SKM-1 treated with dmso at 0.1 percent for 144 hours (cell line): Measurements from ENCODE around the gene MALRD1.
"Not testable (repeated sequence)": the region's sequence is repeated elsewhere in the genome, so short reads cannot be mapped to it uniquely, and the experiment has no call there.

Experiments
- DNase-seq: peaks from one replicate; lab custom pipeline; 2025; ENCODE audit not compliant: unreplicated experiment; lab: John Stamatoyannopoulos, UW

The MALRD1 gene

DNA sequence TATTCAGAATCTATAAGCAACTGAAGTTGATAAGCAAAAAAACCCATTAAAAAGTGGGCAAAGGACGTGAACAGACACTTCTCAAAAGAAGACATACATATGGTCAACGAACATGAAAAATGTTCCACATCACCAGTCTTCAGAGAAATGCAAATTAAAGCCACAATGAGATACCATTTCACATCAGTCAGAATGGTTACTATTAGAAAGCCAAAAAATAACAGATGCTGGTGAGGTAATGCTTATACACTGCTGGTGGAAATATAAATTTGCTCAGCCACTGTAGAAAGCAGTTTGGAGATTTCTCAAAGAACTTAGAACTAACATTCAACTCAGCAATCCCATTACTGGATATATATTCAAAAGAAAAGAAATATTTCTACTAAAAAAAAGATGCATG lies 434.8 kb downstream of the MALRD1 start:
- no peak for DNase-seq

DNA sequence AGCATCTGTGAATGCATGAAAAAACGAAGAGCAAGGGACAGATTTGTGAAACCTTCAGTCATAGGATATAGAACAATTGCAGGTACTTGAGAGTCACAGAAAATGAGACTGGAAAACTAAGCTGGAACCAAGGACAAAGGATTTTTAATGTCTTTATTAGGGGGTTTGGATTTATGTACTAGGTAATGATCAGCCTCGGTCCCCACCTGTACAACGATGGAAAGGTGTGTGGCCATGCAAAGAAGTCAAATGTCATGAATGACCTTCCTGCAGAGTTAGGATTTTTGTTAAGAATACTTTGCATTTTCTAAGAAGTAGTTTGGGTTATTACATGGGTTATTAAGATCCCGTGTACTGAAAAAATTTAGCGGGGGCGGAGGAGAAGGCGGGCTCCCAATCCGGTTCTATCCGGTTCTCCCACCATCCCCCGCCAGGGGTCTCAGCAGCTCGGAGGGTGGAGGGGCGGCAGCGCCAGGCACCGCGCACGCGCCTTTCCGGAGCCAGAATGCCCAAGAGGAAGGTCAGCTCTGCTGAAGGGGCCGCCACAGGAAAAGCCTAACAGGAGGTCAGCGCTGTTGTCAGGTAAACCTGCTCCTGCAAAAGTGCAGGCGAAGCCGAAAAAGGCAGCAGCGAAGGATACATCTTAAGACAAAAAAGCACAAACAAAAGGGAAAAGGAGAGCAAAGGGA lies 440.1 kb downstream of the MALRD1 start:
- no peak for DNase-seq

DNA sequence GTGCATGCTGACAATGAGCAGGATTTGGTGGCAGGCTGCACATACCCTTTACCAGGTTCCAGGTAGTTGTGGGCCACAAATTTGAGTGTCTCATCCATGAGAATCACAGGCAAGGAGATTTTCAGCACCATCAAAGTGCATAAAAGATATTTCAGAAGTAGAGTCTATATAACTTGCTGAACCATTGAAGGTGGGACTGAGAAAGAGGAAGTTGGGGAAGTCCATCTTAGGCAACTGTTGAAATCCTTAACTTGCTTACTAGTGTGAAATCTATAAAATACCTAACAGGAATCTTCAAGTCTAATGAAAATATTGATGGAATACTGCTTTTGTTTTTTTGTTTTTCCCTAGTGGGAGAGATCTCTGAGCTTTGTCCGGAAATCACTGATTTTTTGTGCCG lies 442.6 kb downstream of the MALRD1 start:
- no peak for DNase-seq

DNA sequence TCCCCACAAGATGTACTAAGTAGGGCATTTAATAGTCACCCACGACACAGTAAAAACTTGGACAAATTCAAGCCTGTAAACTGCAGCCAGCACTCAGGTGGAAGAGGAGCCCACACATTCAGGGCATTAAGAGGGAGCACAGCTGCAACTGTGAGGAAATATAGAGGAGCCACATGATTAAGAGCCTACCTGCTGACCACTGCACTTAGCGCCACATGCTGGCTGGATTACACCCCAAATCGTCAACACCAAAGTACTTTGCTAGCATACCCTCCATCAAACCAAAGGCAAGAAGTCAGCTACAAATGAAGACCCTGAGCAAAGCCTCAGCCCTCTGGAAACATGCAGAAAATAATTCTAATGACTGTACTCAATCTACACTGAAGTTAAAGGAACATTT lies 445.3 kb downstream of the MALRD1 start:
- DNase-seq = no peak

DNA sequence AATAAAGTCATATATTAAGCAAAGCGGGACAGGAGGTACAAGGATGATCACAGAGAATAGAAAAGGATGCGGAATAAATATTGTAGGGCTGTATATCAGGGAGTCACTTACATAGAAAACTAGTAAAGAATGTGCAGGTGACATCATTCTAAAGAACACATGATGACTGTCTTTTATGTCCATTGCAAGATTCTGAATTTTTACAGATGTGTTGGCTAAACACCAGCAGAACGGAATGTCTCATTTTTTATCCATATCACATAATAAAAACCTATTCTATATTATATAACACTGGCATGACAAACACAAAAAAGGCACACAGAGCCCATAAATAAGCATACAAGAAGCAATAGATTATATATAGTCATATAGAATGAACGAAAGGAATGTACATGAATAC lies 448.4 kb downstream of the MALRD1 start:
- no peak for DNase-seq

DNA sequence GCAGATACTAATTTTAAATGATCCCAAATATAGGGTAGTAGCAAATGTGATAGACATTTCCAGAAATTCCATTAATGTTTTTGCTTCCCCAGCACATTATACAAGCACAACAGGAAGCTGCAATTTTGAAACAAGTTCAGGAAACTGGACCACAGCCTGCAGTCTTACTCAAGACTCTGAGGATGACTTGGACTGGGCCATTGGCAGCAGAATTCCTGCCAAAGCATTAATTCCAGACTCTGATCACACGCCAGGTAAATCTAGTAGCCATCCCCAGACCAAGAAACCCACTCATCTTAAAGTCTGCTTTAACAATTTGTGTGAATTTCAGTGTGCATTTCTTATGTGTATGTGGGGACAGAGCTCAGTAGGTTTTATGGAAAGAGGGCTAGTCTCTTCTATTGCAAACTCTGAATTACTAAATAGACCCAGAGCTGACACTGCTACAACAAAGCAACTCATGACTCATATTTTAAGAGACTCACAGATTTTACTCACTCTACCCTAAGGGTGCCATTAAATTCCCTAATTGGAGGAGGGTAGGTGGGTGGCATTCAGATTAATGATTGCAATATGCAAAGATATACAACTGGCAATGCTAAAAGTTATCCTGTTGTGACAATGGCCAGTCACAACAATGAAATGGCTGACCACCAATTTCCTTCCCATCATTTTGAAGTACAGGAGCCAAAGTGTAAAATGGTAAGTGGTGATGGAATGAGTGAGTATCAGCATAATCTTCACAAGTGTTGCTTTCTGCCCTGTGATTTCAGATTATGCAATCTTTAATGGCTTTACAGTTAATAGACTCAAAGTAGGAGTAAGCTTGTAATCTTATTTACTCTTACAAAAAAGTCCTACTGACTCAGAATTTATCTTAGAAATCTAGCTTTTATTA lies 450.0 kb downstream of the MALRD1 start:
- DNase-seq = no peak

DNA sequence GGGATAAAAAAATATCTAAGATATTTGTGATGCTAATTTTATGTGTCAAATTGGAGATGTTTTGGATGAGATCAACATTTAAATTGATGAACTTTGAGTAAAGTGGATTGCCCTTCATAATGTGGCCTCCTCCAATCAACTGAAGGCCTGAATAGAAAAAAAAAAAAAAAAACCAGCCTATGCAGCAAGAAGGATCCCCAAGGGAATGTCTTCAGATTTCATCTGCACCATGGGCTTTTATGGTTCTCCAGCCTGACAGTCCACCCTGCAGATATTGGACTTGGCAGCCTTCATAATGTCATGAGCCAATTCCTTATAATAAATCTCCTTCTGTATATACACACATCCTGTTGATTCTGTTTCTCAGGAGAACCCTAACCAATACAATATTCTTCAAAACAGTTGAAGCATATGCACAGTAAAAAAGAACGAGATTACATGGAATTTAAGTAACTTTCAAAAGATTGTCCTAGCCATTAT lies 450.7 kb downstream of the MALRD1 start:
- no peak for DNase-seq

DNA sequence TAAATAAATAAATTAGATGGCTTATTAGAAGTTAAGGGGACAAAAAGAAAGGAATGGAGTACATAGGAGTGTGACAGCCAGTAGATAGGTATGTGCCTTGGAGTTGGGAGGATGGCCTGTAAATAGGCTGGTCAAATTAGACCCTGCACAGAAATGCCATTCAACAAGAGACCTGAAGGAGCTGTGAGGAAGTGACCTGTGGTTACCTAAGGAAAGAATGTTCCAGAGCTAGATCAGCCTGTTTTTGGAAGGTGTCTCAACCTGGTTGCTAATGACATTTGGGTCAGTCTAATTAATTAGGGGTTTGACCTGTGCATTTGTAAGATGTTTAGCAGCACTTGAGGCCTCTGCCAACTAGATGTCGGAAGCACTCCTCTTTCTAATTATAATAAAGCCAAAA lies 452.4 kb downstream of the MALRD1 start:
- DNase-seq = no peak

DNA sequence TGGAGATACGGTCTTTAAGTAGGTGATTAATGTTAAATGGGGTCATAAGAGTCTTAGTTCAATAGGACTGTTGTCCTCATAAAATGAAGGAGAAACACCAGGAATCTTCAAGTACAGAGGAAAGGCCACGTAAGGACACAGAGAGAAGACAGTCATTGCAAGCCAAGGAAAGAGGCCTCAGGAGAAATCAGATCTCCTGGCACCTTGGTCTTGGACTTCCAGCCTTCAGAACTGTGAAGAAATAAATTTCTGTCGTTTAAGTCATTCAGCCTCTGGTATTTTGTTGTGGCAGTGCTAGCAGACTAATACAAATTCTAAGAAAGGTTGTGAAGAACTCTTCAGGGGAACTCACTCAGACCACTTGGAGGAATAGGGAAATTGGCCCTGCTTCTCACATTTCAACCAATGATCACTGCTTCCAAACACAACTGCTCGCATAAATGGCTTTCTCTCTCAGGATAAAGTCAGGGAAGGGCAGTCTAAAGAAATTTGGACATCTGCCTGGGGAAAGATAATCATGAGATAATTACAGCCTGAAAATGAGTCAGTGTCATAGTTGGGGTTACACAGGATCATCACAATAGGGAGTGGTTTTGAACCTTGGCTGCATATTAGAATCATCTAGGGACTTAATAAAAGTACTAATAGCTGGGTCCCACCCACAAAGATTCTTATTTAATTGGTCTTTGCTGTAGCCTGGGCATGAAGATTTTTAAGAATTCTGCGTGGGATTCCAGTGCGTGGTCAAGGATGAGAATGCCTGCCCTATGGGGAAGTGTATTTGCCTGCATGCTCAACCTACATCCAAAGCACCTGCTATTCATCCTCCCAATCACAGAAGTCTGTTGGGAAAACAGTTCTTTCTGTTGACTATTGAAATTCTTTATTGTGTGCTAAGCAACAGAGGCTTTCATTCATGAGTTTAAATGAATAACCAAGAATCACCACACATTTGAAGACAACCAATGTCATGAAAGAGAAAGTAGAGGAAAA lies 457.0 kb downstream of the MALRD1 start:
- no peak for DNase-seq

DNA sequence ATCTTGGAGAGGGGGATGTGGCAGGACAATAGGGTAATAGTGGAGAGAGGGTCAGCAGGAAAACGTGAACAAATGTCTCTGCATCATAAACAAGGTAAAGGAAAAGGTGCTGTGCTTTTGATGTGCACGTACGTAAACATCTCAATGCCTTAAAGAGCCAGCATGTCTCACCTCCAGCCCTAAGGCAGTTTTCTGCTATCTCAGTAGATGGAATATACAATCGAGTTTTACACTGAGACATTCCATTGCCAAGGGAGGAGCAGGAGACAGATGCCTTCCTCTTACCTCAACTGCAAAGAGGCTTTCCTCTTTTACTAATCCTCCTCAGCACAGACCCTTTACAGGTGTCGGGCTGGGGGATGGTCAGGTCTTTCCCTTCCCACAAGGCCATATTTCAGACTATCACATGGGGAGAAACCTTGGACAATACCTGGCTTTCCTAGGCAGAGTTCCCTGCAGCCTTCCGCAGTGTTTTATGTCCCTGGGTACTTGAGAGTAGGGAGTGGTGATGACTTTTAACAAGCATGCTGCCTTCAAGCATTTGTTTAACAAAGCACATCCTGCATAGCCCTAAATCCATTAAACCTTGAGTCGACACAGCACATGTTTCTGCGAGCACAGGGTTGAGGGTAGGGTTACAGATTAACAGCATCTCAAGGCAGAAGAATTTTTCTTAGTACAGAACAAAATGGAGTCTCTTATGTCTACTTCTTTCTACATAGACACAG lies 461.6 kb downstream of the MALRD1 start:
- not testable (repeated sequence) for DNase-seq

DNA sequence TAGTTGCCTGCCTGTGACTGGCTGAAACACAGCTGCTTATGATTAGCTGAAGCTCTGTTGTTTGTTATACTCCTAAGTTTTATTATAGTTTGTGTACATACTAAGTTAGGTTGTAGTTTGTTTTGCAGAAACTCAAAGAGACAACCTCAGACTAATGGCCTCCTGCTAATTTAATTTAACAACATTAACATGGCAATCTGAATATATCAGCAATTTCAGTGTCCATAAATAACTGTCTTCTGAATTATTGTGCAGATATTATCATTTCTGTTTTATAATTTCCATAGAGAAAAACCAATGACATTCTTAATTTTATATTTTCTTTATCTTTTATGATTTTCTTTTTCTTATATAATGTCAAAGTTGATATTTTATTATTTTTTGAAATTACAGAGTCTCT lies 469.5 kb downstream of the MALRD1 start:
- DNase-seq = no peak

DNA sequence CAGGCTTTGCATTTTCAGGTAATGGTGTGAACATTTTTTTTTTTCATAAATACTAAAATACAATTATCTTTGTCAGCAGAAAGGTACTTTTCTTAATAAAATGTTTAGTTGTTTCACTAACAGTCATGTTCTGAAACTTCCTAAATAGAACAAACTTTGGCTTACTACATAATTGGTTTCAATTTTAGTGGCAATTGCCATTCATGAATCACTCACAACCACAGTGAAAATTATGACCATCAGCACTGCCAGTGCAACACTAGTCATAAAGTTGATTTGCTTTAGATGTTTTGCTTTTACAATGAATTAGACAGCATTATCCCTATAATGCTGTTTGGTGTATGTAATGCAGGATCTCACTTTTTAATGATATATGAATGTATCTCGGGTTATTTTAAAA lies 470.0 kb downstream of the MALRD1 start:
- no peak for DNase-seq

DNA sequence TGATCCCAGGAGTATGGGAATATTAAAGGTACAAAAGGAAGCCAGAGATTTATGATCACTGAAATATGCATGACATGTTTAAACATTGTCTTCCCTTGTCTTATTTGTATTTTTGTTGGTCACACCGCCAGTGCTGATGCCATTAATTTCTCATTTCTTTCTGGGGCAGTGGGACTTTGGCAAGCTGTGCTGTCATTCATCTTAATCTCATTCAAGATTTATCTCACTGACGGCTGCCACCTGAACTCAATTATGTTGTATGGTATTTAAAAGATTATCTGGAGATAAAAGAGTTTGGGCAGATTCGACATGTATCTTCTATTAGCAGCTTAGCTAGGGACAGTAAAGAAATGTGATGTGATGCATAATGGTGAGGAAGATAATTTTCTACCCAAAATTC lies 482.7 kb downstream of the MALRD1 start:
- no peak for DNase-seq

DNA sequence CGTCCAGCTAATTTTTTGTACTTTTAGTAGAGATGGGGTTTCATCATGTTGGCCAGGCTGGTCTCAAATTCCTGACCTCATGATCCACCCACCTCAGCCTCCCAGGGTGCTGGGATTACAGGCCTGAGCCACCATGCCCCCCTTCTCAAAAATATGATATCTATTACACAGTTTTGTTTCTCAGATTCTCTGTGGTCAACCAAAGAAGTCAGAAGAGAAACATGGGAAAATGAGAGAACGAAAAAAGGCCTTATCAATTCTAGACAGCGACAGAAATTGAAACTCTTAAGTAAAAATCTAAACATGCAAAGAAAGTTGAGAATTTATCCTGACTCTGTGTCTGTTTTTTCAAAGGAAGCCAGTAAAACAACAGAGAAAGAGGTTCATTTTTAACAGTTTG lies 483.8 kb downstream of the MALRD1 start:
- DNase-seq = no peak

DNA sequence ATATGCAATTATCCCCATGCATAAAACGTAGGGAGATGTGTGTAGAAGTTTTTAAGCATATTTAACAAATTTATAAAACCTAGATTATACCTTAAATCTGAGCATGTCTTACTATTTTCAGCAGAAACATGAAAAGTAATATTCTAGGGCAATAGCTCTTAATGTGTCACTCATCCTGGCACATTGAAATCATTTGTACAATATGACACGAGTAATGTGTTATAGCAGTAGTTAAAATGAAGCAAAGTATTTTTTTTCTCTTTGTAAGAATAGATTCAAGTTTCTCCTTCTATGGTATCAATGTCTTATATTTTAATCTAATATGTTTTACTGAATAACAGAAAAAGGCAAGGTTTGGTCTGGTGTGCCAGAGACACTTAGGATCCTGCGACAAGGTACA lies 492.7 kb downstream of the MALRD1 start:
- DNase-seq = no peak

DNA sequence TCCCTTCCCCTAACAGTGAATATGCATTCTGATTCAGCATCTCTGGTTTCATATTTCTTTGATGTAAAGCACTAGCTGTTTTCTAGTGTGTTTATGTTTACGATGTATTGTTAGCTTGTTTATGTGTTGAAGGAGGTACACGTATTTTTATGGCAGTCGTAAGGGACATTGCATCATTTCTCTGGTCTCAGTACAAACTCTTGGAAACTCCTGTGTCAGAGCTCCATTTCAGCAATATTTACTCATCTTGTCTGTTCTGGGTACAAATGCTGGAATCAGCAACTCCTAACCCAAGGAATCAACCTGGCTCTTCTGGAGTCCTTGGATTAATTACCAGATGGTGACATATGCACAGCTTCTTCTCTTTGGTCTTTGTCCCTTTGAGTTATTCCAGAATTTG lies 497.6 kb downstream of the MALRD1 start:
- DNase-seq = no peak

DNA sequence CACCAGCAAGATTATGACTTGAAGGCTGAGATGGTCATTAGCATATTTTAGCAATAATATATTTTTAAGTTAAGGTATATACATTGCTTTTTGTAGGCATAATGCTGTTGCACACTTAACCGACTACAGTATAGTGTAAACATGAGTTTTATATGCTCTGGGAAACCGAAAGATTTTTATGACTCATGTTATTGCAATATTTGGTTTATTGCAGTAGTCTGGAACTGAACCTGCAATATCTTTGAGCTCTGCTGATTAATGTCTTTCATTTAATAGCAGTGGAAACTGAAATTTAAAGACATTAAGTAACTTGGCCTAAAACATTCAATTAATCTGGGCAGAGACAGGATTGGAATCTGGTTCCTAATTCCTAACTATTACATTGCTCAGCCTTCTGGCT lies 500.9 kb downstream of the MALRD1 start:
- no peak for DNase-seq

DNA sequence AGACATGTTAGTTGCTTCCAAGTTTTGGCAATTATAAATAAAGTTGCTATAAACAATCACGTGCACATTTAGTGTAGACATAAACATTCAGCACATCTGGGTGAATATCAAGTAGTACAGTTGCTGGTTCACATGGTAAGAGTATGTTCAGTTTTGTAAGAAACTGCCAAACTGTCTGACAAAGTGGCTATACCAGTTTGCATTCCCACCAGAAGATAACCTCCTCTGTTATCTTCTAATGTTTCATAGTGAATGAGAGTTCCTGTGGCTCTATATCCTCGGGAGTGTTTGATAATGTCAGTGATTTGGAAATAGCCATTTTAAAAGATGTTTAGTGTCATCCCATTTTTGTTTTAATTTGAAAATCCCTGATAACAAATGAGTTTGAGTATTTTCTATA lies 508.1 kb downstream of the MALRD1 start:
- DNase-seq = no peak

DNA sequence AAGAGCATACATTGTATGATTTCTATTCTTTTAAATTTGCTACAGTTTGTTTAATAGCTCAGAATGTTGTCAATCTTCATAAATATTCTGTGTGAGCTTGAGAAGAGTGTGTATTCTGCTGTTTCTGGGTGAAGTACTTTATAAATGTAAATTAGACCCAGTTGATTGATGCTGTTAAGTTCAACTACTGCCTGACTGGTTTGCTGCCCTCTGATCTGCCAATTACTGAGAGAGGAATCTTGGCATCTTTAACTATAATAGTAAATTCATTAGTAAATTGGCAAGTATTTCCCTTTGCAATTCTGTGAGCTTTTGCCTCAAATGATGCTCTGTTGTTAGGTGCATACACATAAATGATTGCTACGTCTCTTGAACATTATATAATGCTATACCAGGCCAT lies 512.6 kb downstream of the MALRD1 start:
- no peak for DNase-seq

DNA sequence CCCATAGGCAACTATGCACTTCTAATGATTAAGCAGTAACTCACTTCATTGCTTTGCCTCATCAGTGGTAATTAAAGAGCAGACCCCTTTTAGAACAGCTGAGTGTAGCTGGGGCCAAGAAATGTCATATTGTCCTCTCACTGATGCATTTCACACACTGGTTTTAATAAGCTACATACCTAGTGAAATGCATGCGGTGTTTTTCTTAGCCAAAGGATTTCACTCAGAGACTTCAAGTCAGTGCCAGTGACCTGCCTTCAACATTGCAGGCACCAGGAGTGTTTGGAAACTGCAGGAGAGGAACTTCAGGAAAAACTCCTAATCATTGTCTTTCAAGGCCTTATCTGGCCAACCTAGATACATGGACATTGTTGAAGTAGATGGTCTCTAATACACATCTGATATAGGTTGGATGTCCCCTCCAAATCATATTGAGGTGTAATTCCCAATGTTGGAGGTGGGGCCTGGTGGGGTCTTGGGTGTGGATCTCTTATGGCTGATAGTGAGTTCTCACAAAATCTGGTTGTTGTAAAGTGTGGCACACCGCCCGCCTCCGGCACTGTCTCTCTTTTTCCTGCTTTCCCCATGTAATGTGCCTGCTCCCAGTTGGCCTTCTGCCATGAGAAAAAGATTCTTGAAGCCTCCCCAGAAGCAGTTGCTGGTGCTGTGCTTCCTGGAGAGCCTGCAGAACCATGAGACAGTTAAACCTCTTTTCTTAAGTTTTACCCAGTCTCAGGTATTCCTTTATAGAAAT lies 515.0 kb downstream of the MALRD1 start:
- no peak for DNase-seq
